HG03066 (cell line): ENCODE data around the gene RADIL.
"Not testable (repeated sequence)": the region's sequence is repeated elsewhere in the genome, so short reads cannot be mapped to it uniquely, and the experiment has no call there.

Source experiments
- ATAC-seq: cut with Tn5 transposase; IDR thresholded peaks from one replicate; pipeline ENCODE4 v1.9.1; 2021; ENCODE audit warnings: low read depth; ENCODE audit not compliant: unreplicated experiment

The RADIL gene

GRCh38 chr7:4794171-4794570 lies 89.3 kb downstream of the RADIL start:
- ATAC-seq: not testable (repeated sequence)

- not testable (repeated sequence) for ATAC-seq
Observed at GRCh38 chr7:4793385-4793993, 90.0 kb downstream of the RADIL start.

DNA sequence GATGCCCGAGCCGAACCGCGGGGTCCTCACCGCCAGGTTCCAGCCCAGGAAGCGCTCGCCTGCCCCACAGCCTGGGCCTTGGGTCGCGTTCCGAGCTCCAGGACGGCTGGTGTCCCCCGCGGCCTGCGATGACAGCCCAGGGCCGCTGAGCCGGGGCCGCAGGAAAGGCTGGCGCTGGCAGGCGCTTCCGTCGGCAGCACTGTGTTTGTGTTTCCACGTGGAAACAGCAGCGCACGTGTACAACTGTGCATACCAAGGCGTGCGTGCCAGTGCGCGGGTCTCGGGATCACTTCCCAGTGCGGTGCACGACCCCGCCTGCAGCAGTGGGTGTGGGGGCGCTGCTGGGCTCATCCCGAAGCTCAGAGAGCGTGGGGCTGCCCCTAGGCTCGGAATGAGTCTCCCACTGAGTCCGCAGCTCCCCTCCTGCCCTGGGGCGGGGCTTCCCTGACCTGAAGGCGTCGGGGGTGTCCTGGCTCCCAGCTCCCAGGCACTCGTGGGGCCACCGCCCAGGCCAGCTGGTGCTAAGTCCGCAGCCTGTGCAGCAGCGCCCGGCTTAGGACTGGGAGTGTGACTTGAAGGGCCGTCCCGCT lies 90.9 kb downstream of the RADIL start:
- ATAC-seq: no peak

DNA sequence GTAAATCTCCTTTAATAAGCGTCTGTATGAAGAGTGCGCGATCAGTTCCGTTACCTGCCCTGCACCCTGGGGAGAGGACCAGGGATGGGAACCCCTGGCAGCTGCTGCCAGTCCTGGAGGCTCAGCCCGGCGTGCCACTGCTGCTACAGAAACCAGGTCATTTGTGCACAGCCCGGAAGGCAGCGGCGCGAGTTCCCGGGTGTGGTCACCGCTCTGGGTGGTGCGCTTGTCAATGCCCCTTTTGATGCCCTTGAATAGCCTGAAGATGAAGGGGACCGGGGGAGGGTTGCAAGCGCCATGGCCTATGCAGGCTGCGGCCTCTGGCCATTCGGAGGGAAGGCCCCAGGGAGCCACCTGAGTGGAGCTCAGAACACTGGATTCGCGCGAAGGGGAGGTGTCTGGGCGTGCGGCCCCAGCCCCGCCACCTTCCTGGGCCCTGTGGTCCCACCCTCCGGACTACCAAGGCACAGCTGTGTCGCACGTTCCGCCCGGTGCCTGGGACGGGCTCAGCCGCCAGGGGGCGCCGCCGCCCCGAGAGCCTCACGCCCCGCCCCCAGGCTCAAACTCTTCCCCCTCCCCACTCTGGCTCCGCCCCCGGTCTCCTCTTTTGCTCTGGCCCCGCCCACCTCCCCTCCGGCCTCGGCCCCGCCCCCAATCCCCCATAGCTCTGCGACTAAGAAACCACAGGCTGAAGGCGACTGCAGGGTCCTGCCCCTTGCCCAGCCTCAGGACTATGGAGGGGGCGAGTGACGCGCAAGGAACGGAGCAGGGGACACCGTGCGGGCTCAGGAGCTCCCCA lies 91.6 kb downstream of the RADIL start:
- peak; percentile 51 for ATAC-seq

DNA sequence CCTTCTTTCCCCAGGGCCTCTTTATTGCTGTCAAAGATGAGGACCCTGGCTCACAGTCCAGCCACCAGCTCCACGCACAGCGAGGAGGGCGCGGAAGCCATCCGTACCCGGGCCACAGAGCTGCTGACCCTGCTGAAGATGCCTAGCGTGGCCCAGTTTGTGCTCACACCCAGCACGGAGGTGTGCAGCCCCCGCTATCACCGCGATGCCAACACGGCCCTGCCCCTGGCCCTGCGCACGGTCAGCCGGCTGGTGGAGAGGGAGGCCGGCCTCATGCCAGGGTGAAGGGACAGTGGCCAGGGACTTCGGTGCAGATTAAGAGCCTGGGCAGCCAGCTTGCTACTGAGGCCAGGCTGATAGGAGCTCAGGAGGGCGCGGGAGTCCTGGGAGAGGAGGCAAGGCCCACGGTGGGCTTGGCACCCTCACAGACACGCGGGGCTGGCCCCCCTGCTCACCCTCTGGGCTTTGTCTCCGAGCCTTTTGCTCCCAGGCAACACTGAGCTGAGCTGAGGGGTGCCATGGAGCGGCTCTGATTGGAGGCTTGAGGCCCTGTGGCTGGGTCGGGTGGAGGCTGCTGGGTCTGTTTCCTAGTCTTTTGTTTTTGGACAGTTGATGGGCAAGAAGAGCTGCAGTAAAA lies 92.3 kb downstream of the RADIL start:
- ATAC-seq: no peak

GRCh38 chr7:4790516-4790991 lies 93.0 kb downstream of the RADIL start:
- no peak for ATAC-seq

- ATAC-seq: no peak
Observed at GRCh38 chr7:4790078-4790465, 93.4 kb downstream of the RADIL start.

GRCh38 chr7:4789194-4790077 lies 94.1 kb downstream of the RADIL start:
- no peak for ATAC-seq

DNA sequence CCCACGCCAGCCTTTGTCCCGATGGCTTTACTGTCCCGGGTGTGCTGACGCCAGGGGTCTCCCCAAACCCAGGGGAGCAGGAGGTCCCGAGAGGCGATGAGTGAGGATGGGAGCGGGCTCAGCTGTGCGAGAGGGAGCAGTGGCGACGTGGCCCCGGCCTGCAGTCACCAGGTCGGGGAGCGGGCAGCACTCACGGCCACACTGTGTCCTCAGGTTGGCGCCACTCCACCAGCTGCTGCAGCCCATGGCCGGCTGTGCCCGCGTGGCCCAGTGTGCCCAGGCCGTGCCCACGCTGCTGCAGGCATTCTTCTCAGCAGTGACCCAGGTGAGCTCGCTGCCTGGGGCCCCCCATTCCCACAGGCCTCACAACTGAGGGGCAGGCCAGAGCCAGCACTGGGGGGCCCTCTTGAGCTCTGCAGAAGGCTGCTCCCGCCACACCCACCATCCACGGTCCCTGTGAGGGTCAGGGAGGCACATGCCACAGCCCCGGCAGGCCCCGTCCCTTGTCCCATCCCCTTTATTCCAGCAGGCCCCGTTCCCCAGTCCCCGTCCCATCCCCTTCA lies 94.8 kb downstream of the RADIL start:
- no peak for ATAC-seq

DNA sequence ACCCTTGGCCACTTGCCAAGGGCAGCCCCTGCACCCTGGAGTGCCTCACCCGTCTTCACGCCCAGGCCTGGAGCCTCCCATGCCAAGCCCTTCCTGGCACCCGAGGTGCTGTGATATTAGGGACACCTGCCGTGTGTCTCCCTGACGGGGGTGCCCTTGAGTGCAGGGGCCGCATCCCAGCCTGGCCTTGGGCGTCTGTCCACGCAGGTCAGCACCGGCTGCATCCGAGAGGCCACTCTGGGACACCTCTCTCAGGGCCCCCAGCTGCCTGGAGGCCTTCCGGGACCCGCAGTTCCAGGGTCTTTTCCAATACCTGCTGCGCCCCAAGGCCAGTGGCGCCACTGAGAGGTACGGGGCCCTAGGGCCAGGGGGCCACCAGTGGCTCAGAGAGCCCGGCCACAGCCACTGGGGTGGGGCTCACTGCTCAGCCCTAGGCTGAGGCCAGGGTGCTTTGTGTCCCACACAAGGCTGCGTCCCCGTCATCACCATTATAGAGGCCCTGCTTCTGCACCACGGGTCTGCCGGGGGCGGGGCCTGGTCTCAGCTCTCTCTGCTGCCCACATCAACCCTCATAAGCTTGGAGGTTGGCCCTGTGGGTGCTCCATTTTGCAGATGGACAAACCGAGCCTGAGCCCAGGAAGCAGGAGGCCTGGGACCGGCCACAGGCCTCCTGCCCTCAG lies 95.4 kb downstream of the RADIL start:
- no peak for ATAC-seq

DNA sequence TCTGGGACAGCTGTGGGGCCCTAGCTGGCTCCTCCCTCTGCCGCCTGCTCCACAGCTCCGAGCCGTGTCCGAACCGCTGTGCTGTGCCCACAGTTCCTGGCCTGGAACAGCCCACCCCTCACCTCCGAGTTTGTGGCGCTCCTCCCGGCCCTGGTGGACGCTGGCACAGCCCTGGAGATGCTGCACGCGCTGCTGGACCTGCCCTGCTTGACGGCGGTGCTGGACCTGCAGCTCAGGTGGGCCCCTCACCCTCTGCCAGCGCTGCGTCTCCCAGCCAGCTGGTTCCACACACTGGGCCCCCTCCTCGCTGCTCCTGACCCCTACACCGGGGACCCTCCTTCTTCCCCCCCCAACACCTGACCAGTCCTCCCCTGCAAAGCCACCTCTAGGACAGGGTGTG lies 96.0 kb downstream of the RADIL start:
- no peak for ATAC-seq

GRCh38 chr7:4786015-4786414 lies 97.5 kb downstream of the RADIL start:
- ATAC-seq: no peak

- ATAC-seq: no peak
Observed at GRCh38 chr7:4785371-4785770, 98.1 kb downstream of the RADIL start.

DNA sequence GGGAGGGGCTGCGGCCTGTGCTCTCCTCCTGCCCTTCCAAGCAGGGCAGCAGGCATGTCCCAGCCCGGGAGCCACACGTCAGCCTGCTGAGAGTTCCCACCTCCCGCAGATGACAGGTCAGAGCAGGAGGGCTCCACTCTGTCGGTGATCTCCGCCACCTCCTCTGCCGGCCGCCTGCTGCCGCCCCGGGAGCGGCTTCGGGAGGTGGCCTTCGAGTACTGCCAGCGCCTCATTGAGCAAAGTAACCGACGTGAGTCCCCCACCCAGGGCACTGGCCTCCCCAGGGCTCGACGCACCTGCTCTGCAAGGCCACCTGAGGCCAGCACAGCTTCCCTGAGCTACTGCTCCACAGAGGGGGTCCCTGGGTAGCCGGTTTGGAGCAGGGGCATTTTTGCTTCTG lies 98.7 kb downstream of the RADIL start:
- ATAC-seq: no peak

- ATAC-seq: no peak
Observed at GRCh38 chr7:4783762-4784351, 99.7 kb downstream of the RADIL start.

DNA sequence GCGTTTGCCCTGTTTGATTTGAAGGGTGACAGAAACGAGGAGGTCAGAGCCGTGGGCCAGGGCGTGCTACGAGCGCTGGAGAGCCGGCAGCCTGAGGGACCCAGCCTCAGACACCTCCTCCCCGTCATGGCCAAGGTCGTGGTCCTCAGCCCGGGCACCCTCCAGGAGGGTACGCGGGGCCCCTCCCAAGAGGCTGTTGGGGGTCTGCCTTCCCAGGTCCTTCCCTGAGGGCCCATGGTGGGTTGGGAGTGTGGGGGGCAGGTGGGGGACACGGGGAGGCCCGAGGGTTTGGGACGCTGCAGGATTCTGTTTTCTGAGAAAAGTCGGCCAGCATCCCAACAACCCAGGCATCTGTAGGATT lies 100.2 kb downstream of the RADIL start:
- ATAC-seq: no peak

DNA sequence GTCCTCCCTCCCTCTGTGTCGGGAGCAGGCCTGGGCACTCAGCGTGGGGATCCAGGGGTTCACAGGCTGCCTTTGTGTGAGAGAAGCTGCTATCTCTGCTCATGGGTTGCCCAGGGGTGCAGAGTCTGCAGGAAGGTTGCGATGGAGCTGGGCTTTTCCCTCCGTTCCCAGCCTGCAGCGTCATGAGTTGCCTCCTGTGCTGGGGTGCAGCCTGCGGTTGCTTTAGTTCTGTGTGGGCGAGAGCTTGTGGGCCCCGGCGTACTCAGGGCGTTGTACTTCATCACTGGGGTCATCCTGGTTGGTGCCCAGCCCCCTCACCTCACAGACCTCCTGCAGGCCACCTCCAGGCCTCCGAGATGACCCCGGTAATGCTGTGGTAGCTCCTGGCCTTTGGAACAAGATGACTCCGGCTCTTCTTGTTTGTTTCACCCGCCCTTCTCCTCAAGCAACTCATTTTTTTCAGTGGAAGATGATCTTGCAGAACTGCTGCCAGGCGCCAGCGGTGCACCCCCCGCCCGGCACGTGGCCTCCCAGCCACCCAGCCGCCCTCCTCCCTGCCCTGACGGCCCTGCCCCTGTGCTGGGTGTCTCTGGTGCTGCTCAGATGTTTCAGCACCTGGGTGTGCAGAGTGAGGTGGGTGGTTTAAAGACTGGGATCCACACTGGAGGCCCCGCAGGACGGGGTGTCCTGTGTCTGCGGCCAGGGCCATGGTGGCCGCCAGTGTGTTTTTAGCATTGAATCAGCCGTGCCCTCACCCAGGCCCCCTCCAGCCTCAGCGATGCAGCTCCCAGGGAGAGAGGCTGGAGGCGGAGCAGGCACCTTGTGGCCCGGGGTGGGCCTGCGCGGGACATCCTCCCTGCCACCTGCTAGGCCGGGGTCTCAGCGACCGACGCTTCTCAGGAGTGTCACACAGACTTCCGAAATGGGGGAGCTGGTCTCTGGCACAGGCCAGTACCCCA lies 100.9 kb downstream of the RADIL start:
- ATAC-seq: no peak
